ENCODE measurements around the gene CDYL2. TPM values are rescaled to one million over a fixed set of nuclear protein-coding genes. Genes with fewer than 3 reads are reported as not detected.

Gene CDYL2
- total RNA-seq, 4 donors from 2014 or later: 7.4 to 18.6 (median 9.4) TPM

DNA sequence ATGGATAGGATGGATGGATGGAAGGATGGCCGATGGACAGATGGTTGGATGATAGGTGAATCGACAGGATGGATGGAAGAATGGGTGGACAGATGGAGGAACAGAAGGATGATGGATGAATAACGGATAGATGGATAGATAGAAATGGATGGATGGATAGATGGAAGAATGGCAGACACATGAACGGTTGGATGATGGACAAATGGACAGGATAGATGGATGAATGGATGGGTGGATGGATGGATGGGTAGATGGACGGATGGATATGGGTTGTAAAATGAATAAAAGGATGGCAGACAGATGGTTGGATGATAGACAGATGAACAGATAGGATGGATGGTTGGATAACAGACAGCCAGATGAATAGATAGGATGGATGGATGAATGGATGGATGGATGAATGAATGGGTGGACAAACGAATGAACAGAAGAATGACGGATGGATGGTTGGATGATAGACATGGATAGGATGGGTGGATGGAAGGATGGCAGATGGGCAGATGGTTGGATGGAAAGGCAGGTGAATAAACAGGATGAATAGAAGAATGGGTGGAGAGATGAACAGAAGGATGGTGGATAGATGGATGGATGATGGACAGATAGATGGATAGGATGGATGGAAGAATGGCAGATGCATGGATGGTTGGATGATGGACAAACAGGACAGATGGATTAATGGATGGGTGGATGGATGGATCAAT, 207.7 kb downstream of the CDYL2 start:
- TF ChIP-seq, protein P1, sequence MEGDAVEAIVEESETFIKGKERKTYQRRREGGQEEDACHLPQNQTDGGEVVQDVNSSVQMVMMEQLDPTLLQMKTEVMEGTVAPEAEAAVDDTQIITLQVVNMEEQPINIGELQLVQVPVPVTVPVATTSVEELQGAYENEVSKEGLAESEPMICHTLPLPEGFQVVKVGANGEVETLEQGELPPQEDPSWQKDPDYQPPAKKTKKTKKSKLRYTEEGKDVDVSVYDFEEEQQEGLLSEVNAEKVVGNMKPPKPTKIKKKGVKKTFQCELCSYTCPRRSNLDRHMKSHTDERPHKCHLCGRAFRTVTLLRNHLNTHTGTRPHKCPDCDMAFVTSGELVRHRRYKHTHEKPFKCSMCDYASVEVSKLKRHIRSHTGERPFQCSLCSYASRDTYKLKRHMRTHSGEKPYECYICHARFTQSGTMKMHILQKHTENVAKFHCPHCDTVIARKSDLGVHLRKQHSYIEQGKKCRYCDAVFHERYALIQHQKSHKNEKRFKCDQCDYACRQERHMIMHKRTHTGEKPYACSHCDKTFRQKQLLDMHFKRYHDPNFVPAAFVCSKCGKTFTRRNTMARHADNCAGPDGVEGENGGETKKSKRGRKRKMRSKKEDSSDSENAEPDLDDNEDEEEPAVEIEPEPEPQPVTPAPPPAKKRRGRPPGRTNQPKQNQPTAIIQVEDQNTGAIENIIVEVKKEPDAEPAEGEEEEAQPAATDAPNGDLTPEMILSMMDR (IDR thresholded peaks at IDR 0.05): no peak
- no peak for TF ChIP-seq POLR2A (IDR thresholded peaks at IDR 0.05)
- no peaks in the 10 kb centered on the region for H3K27me3 ChIP-seq
- no peaks in the 10 kb centered on the region for H3K4me1 ChIP-seq
- H3K36me3 ChIP-seq: no peaks in the 10 kb centered on the region
- H3K4me3 ChIP-seq: no peak overlapping the region
- no peak for DNase-seq
- H3K27ac ChIP-seq: no peak overlapping the region
- H3K9me3 ChIP-seq: no peaks in the 10 kb centered on the region

DNA sequence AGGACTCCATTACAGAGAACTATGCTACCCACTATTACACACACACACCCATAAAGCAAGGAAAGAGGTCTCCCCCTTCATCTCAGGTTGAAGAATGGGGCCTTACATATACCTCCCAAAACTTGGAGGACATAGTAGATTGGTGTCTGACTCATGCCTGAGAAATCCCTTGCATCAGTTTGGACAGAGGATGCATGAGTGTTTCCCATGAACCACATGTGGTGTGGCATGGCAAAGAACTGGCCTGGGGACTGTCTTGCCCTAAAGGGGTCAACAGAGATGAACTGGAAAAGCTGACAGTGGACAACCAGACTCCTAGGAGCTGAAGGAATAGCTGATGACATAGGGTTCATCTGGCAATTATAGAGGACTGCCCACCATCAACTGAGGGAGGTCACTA, 209.6 kb downstream of the CDYL2 start:
- DNase-seq: no peak
- Histone ChIP-seq H3K36me3 (no peaks in the 10 kb centered on the region), H3K27ac (no peak overlapping the region), H3K9me3 (no peaks in the 10 kb centered on the region), H3K4me1 (no peaks in the 10 kb centered on the region), H3K27me3 (no peaks in the 10 kb centered on the region), H3K4me3 (no peak overlapping the region)
- TF ChIP-seq, protein P1 (IDR thresholded peaks at IDR 0.05): no peak
- TF ChIP-seq POLR2A (IDR thresholded peaks at IDR 0.05): no peak

DNA sequence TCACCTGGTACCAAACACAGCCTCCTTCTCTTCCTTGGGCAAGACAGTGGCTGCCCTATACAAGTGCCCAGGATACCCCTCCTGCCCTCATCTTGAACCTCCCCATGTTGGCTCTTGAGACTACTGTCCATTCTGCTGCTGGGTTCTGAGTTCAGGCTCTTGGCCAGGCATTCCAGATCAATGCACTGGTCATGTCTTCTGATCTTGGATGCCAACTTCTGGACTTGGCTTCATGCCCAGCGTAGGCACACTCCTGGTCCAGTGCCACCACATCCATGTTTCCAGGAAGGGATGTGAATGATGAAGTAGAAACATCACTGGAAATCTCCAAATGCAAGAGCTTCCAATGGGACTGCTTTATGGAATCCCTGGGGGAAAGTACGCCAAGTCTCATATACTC, 212.1 kb downstream of the CDYL2 start:
- H3K36me3 ChIP-seq: no peaks in the 10 kb centered on the region

DNA sequence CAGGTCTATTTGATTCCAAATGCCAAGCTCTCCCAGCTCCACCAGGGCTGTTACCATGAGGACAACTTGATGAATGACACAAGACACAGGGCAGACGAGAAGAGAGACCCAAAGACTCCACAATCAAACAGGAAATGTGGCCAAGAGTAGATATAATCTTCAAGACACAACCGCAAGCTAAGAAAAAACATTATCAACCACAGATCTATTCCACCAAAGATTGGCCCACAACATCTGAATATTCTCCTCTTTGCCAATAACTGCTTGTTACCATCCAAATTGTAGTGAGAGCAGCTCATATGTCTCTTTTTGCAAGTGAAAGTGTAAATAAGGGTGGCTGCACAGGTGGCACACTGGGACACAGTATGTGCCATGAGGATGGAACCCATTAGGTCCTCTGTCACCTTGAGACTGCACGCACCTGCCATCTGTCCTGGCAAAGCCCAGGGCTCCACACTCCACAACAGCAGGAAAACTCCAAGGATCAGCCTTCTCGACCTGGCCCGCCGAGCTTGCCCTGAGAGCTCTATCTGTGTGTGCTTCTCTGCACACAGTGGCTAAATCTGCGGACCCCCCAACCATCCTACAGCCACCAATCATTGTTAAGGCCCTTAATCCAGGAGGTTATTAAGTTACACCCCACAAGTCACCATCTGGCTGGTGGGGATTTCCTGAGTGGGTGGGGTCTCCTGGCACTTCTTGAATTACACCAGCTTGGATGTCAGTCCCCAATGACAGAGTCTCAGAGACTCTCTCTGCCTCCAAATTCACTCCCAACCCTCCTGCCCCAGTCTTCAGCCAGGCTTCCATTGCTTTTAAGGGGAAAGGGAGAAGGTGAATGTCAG, 213.1 kb downstream of the CDYL2 start:
- no peak for DNase-seq
- Histone ChIP-seq H3K27ac (no peak overlapping the region), H3K4me3 (no peak overlapping the region), H3K36me3 (no peaks in the 10 kb centered on the region), H3K4me1 (no peaks in the 10 kb centered on the region), H3K27me3 (no peaks in the 10 kb centered on the region), H3K9me3 (no peaks in the 10 kb centered on the region)
- TF ChIP-seq, protein P1 (IDR thresholded peaks at IDR 0.05): no peak
- TF ChIP-seq POLR2A (IDR thresholded peaks at IDR 0.05): no peak

More for the DNA sequence above, 212.1 kb downstream of the CDYL2 start:
- Histone ChIP-seq H3K4me3 (no peak overlapping the region), H3K4me1 (no peaks in the 10 kb centered on the region), H3K9me3 (no peaks in the 10 kb centered on the region), H3K27me3 (no peaks in the 10 kb centered on the region), H3K27ac (no peak overlapping the region)
- no peak for TF ChIP-seq POLR2A (IDR thresholded peaks at IDR 0.05)
- TF ChIP-seq, protein P1 (IDR thresholded peaks at IDR 0.05): no peak
- no peak for DNase-seq

DNA sequence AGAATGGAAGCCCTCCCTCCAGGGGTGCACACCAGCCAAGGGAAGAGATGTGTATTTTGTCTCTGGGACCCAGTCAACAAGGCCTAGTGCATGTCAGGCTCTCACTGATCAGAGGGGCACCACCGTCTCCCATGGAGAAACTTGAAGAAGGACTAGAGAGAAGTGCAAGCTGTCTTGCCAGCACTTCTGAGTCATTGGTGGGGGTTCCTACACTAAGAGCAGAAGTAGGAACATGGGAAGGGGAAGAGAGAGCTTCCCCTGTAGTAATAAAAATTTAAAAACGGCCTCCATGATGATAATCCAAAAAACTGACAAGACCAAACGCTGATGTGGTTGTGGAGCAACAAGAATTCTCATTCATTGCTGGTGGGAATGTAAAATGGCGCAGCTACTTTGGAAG, 217.3 kb downstream of the CDYL2 start:
- H3K27ac ChIP-seq: no peak overlapping the region
- no peaks in the 10 kb centered on the region for H3K27me3 ChIP-seq
- H3K36me3 ChIP-seq: no peaks in the 10 kb centered on the region

More for the DNA sequence above, 217.3 kb downstream of the CDYL2 start:
- Histone ChIP-seq H3K4me3 (no peak overlapping the region), H3K9me3 (no peaks in the 10 kb centered on the region), H3K4me1 (no peaks in the 10 kb centered on the region)
- DNase-seq: no peak
- no peak for TF ChIP-seq POLR2A (IDR thresholded peaks at IDR 0.05)
- TF ChIP-seq, protein P1 (IDR thresholded peaks at IDR 0.05): no peak

Measured in Peyer's patch (tissue), 4 donors.